NCI-H446 treated with DMSO at 0.1 percent for 48 hours (cell line): ENCODE results near the gene GATD1.

Experiments
- DNase-seq: peaks from one replicate; lab custom pipeline; 2025; lab: John Stamatoyannopoulos, UW

The GATD1 gene

GRCh38 chr11:726278-727220, 50.7 kb downstream of the GATD1 start:
- DNase-seq = no peak

DNA sequence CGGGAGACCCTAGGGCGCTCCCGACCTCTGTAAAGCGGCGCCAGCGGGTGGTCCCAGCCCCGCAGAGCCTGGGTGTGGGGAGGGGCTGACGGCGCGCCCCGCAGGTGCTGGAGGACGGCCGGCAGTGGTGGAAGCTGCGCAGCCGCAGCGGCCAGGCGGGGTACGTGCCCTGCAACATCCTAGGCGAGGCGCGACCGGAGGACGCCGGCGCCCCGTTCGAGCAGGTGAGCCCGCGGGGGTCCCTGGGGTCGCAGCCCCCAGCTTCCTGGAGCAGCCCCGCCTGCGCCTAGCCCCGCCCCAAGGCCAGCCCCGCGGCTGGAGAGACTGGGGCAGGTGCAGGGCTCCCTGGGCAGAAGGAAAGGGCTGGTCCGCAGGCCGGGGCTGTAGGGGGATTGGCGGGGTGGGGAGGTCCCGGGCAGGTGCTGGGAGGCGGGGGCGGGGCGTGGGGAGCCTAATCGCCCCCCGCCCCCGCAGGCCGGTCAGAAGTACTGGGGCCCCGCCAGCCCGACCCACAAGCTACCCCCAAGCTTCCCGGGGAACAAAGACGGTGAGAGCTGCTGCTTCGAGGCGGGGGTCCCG, 51.6 kb downstream of the GATD1 start:
- DNase-seq = no peak

GRCh38 chr11:724778-725386, 52.4 kb downstream of the GATD1 start:
- no peak for DNase-seq

- DNase-seq = no peak
Measured at GRCh38 chr11:724049-724777, 53.1 kb downstream of the GATD1 start.

GRCh38 chr11:723120-723883, 54.0 kb downstream of the GATD1 start:
- DNase-seq = peak; percentile 15

GRCh38 chr11:722346-722811, 54.9 kb downstream of the GATD1 start:
- DNase-seq = no peak

DNA sequence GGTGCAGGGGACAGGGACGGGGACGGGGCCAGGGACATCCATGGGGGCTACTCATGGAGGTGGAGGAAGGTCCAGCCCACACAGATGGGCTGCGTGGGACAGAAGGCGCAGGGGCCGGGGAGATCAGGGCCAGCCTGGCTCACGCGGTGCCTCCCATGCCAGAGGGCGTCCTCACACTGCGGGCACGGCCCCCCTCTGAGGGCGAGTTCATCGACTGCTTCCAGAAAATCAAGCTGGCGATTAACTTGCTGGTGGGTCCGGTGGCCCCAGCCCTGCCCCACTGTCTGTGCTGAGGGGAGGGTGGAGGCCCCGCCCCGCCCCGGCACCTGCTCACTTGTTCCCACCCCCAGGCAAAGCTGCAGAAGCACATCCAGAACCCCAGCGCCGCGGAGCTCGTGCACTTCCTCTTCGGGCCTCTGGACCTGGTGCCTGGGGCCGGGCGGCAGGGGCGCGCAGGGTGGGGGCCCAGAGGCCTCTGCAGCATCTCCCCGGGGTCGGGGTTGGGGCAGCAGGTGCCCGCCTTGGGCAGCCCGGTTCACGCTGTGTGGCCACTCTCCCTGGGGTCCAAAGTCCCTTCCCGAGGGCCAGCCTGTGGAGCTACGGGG, 55.4 kb downstream of the GATD1 start:
- DNase-seq = no peak

- no peak for DNase-seq
Measured at GRCh38 chr11:721247-721740, 56.0 kb downstream of the GATD1 start.

- no peak for DNase-seq
Measured at GRCh38 chr11:720642-721246, 56.5 kb downstream of the GATD1 start.

GRCh38 chr11:720017-720641, 57.2 kb downstream of the GATD1 start:
- DNase-seq = no peak

DNA sequence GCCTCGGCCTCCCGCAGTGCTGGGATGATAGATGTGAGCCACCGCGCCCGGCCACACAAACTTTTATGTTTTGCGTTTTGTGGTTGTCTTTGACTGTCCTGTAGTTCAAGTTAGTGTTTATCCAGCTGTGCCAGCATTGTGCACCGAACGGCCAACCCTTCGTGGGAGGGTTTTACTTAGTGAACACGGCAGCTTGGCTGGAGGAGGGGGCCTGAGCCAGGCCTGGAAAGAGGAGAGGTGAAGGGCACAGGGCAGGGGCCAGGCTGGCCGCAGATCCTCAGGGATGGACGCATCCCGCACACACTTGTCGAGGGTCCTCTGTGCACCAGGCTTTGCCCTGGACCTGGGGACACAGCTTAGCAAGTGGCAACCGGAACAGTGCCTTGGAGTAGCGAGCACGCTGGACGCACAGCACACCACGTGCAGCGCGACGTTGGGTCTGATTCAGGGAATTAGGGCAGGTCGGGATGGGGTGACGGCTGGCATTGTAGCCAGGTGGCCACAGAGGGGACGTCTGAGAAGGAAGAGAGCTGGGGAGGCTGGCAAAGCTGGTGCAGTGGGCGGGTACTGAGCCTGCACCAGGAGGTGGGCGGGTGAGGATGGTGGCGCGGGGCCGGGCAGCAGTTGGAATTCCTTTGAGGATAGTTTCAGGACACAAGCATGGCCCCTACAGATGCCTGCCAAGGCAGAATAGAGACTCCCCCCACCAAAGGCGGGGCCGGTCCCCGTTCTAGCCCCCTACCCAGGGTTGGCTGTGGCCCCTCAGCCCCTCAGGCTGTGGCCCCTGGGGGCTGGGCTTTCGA, 57.9 kb downstream of the GATD1 start:
- DNase-seq = no peak
